ENCODE results near the gene HSD17B2.

Gene HSD17B2

DNA sequence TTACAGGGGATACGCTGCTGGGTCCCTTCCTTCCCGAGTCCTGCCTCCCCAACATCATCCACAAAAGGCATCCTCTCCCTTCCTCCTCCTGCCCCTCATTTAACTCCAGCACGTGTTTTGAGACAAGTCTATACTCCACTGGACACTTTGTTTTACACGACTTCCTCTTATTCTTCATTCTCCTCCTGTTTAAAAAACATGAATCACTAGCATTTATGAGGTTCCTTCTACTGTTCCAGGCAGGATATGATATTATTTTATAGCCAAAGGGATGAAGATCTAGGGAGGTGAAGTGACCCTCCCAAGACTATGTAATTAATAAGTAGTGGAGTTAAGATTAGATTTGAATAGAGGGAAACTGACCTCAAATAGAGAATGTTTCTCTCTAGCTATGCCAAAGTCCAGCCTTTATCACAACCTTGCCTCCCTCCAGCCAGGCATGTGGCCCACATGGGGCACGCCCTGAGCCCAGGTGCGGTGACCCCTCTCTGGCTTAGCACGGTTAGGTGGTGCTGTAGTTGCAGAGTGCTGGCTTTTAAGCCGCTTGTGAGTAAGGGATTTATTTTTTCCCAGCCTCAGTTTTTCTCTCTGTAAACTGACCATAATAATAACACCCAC, 1.3 kb upstream of the HSD17B2 start:
- no peak for TF ChIP-seq ZFX (IDR thresholded peaks at IDR 0.05)
- TF ChIP-seq, protein P1, sequence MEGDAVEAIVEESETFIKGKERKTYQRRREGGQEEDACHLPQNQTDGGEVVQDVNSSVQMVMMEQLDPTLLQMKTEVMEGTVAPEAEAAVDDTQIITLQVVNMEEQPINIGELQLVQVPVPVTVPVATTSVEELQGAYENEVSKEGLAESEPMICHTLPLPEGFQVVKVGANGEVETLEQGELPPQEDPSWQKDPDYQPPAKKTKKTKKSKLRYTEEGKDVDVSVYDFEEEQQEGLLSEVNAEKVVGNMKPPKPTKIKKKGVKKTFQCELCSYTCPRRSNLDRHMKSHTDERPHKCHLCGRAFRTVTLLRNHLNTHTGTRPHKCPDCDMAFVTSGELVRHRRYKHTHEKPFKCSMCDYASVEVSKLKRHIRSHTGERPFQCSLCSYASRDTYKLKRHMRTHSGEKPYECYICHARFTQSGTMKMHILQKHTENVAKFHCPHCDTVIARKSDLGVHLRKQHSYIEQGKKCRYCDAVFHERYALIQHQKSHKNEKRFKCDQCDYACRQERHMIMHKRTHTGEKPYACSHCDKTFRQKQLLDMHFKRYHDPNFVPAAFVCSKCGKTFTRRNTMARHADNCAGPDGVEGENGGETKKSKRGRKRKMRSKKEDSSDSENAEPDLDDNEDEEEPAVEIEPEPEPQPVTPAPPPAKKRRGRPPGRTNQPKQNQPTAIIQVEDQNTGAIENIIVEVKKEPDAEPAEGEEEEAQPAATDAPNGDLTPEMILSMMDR (conservative IDR thresholded peaks at IDR 0.05): no peak

DNA sequence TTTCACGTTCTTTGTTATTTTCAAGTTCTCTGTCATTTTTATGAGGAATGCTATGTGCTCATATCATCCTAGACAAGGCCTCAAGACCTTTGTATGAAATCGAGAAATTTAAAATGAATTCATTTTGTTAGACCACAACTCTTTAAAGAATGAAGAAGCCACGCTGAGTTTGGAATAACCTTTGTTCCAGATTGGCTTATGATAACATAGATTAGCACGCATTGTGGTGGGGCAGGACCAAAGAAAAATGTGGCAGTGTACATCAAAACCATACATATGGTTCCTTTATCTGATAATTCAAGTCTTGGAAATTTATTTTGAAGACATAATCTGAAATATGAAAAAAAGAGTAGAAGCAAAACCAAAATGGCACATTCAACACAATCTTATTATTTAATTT, 2.2 kb downstream of the HSD17B2 start:
- H3K27ac ChIP-seq: no peak overlapping the region
- TF ChIP-seq, protein P1 (conservative IDR thresholded peaks at IDR 0.05): no peak
- no peak for TF ChIP-seq ZFX (IDR thresholded peaks at IDR 0.05)

More for the DNA sequence above, 1.3 kb upstream of the HSD17B2 start:
- H3K27ac ChIP-seq: no peak overlapping the region

DNA sequence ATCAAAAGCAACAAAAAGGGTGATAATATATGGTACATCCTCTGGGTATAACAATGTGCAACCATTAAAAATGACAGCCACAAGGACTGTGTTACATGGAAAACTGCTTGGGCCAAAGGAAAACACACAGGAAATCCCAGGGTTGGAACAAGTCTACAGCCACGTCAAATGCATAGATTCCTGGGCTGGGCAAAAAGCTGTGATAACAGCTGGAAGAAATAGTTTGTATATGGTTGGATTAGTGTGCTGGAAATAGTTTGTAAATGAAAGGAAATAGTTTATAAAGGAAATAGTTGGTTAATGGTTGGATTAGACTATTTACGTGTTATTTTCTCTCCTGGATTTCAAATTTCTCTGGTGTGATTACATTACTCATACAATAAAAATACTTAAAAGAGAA, 2.6 kb downstream of the HSD17B2 start:
- H3K27ac ChIP-seq: no peak overlapping the region
- TF ChIP-seq, protein P1 (conservative IDR thresholded peaks at IDR 0.05): no peak
- TF ChIP-seq ZFX (IDR thresholded peaks at IDR 0.05): no peak

DNA sequence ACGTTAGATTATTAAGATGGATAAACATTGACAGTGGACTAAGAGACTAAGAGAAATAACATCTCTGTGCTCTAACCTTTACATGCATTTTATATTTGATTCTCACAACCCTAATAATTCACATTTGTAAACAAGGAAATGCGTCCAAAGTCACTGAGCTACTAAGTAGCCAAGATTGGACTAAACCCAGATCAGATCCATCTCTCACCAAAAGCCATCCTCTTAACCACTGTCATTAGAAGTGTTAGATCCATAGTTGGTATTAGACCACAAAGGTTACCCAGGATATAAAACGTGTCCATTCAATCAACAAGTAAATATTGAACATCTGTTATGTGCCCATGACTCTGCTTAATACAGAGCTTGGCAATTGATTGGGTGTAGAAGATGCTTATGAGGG, 5.2 kb downstream of the HSD17B2 start:
- H3K27ac ChIP-seq: no peak overlapping the region
- TF ChIP-seq ZFX (IDR thresholded peaks at IDR 0.05): no peak
- TF ChIP-seq, protein P1 (conservative IDR thresholded peaks at IDR 0.05): no peak

DNA sequence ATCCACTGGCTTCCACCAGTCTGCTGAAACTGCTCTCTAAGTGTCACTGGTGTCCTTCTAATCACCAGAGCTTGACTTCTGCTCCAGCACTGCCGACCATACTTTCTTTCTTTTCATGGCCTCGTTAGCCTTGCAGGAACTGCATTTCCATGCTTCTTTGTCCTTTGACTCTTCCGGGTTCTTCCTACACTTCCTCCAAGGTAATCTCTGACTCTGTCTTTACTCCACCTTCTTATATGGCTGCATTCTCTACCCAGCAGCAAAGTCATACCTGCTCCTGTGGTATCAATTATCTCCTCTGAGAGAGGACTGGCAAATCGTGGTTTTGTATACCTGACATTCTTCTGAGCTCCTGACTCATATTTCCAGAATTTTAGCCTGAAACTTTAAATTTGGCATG, 6.5 kb downstream of the HSD17B2 start:
- TF ChIP-seq, protein P1 (conservative IDR thresholded peaks at IDR 0.05): no peak
- no peak for TF ChIP-seq ZFX (IDR thresholded peaks at IDR 0.05)
- no peak overlapping the region for H3K27ac ChIP-seq

DNA sequence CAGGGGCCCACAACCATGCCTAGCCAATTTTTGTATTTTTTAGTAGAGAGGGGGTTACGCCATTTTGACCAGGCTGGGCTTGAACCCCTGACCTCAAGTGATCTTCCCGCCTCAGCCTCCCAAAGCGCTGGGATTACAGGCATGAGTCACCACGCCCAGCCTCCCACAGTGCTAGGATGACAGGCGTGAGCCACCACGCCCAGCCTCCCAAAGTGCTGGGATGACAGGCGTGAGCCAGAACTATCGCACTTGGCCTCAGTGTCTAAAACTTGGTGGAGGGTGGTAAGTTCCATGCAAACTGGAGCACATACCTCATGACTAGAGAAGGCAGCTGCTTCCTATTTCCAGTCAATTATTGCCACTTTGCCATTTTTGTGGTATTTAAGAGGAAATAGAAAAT, 7.1 kb downstream of the HSD17B2 start:
- no peak for TF ChIP-seq ZFX (IDR thresholded peaks at IDR 0.05)
- TF ChIP-seq, protein P1 (conservative IDR thresholded peaks at IDR 0.05): no peak
- no peak overlapping the region for H3K27ac ChIP-seq

DNA sequence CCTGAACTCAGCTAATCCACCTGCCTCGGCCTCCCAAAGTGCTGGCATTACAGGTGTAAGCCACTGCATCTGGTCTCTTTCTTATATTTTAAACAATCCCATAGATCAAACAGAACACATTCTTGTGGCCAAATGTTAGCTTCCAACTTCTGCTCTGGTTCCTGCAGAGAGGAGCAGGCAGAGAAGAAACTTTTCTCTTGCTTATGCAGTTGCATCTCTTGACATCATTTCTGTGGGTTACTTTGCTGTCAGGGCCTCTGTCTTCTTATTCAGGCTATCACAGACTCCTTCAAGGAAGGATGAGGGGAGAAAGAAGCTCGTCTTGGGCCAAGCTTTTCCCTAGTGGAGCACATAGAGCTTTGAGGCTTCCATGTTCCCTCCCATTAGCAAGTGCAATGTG, 7.8 kb downstream of the HSD17B2 start:
- H3K27ac ChIP-seq: no peak overlapping the region
- TF ChIP-seq ZFX (IDR thresholded peaks at IDR 0.05): no peak
- TF ChIP-seq, protein P1 (conservative IDR thresholded peaks at IDR 0.05): no peak
